Left lobe of liver (tissue), 2 donors: Measurements from ENCODE around the gene MLC1. TPM values are rescaled to one million over a fixed set of nuclear protein-coding genes. Genes with fewer than 3 reads are reported as not detected.
A peak's percentile ranks its signal among the peaks of the same experiment; 100 is the strongest.

ENCODE experiments used
- ATAC-seq: fragments of 200-7000 bp; cut with Tn5 transposase; one replicate; pipeline ENCODE4 v1.9.1; 2020; ENCODE audit warnings: mild to moderate bottlenecking, moderate library complexity
- DNase-seq: peaks from one replicate; pipeline ENCODE4 v3.0.0-alpha.2; 2020; ENCODE audit warnings: low spot score
- total RNA-seq: library from RNA; stranded (reverse); gene quantifications from one replicate; pipeline ENCODE4 v1.2.1, GENCODE V29; 2021
- donor health status: DM: no; HTN: no; CAD: no; lungs with moderate emphysema.
- donor health status: DM: no; HTN: yes; CAD: no.

The MLC1 gene
- total RNA-seq, 1 donor from 2014 or later: not detected

- ATAC-seq: no peak
- no peak for DNase-seq
Observed at GRCh38 chr22:50016988-50017700, 68.1 kb downstream of the MLC1 start.

GRCh38 chr22:50016308-50016987, 68.8 kb downstream of the MLC1 start:
- no peak for DNase-seq
- no peak for ATAC-seq

DNA sequence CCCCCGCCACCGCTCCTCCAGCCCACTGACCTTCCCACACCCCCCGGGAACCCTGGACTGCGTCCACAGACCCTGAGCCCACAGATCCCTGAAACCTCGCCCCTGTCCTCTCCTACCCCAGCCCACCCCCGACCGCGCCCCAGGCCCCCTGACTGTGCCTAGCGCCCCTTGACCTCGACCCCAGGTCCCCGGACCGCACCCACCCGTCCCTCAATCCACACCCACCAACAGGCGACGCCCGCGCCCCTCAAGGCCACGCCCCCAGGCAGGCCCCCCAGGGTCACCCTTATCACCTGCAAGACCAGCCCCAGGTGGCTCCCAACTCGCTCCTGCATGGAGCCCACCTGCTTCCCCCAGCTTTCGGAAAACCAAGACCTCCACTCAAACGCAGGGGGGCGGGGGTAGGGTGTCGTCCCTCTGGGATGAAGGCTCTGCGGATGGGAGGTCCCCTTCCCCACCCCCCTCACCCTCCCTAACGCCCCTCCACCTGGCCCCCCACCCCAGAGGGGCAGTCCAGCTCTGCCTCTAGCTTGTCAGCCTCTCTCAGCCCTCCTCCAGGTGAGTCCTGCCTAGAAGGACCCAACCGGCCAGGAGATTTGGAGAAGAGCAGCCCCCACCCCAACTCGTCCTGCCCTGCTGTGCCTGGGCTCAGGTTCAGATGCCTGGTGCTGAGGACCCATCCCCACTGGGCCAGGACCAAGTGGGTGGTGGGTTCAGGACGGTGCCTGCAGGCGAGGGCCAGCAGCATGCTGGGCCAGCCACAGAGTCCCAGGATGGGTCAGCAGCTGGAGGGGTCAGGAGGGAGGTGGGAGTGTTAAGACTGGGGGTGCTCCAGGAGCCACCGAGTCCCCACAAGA, 69.5 kb downstream of the MLC1 start:
- no peak for DNase-seq
- no peak for ATAC-seq

- DNase-seq (no peak), ATAC-seq (no peak)
Observed at GRCh38 chr22:50014655-50015401, 70.4 kb downstream of the MLC1 start.

DNA sequence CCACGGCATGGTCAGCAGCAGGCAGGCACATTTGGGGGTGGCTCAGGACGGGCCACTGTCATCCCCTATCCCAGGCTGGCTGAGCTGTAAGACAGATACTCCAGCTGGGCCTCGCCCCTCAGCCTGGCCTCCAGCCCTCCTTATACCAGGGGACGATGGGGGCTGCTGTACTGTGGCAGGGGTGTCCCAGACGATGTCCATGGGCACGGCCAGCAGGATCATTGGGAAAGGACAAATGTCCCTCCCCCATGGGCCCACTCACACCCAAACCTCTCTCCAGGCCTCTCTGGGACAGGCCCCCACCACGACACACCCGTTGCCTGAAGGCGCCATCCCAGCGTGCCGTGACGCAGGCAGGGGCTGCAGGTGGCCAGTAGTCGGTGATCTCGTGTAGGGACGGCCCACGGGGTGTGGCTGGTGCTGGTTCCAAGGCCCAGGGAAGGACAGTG, 71.1 kb downstream of the MLC1 start:
- DNase-seq: no peak
- ATAC-seq: no peak

DNA sequence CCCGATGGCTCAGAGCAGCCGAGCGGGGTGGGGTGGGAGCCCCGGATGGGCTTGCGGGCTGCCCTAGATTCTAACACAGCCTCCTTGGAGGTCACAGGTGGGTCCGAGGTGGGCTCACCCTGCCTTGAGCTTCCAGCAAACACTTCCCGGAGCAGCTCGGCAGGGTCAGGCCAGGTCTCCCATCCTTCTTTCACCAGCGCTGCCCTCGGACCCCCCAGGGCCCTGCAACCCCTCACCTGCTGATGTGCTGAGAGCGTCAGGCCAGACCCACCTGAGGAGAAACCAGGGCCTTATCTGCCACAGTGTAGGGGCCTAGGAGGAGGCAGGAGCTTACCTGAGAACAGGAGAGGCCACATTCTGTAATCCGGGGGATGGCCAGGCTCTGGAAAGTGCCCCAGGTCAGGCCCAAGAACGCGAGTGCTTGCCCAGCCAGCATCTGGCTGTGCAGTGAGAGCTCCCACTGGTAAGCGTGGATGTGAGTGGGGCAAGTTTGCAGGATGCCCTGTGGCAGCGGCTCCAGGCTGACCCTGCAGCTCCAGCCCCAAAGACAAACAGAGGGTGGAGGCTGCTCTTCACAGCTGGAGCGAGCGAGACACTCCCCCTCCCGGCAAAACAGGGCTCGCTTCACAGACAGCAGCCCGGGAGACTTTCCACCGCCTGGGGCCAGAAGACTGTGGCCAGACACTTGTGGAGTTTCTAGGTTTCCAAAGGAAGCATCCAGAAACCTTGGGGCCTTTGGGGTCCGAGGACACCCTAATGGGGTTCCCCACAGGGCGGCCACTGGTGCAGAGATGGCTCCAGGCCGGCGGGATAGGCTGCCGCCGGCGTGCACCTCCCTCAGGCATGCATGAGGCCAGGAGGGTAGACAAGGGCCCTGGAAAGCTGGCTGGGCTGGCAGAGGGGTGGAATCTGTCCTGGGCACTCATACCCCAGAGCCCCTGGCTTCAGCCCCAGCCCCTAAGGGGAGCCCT, 72.7 kb downstream of the MLC1 start, which contains the start of gene IL17REL:
IL17REL (minus strand) TSS at position 555 of the 971 bp plus-strand sequence; CDS start at position 436, 119 bp downstream.
- DNase-seq (no peak), ATAC-seq (peak; percentile 54)

DNA sequence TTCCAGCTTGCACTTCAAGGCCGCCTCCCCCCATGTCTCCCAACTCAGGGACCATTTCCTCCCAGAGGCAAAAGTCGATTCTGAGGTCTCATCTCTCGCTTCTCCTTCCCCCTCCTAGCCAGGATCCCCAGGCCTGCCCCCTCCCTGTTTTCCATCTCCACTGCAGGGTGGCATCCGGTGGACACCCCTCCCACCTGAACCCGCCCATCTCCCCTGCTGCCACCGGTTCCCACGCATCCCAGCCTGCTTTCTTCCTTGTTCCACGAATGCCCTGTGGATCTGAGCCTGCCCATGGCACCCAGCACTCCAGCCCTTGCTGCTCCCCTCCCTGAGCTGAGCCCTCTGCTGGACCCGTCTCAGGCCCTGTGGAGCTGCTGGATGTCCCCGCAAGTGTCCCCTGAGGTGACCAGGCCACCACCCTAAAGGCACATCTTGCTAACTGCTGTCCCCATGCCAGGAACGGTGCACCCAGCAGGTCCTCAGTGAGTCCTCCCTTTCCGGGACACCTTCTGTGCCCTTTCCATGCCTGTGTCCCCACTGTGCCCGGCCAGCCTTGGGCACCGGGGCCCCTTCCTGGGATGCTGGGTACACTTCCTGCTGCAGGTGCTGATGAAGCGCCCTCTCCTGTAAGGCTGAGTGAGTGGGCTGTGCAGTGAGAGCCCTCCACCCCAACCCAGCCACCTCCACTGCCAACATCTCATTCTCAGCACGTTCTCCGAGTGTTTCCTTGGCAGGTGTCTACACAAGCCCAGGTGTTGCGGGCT, 73.6 kb downstream of the MLC1 start:
- DNase-seq (no peak), ATAC-seq (no peak)

DNA sequence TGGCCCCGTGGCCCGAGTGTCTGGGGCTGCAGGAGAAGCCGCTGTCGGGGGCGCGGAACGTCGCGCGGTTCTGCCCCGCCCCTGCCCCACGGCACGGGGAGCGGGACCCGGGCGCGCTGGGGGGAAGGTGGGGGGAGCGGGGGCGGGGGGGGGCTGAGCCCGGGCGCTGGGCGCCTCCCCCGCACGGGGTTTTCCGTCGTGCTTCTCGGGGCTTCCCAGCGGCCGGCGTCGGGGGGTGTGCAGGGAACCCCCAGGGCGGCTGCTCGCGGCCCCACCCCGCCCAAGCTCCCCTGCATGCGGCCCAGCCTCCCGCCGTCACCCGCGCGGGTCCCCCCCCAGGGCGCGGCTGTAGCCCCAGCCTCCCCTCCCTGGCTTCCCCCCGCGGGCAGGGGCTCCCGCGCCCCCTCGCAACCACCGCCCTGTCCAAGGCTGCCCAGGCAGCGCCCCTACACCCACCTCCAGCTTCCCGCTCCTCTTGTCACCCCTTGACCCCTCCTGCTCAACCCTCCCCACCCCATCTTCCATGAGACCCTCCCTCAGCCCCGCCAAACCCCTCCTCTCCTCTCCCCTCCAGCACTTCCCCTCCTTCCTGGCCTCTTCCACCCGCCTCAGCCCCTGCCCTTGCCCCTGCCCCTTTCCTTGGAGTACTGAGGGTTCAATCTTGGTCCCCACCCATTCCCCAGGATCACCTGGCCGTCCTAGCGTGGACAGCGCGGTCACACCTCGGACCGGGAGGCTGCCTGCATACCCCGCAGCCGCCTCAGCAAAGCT, 74.4 kb downstream of the MLC1 start:
- DNase-seq (no peak), ATAC-seq (no peak)

- ATAC-seq: no peak
- no peak for DNase-seq
Observed at GRCh38 chr22:50009765-50010675, 75.2 kb downstream of the MLC1 start.

Other genes with a start within 250 kb of the MLC1 start
- gene ZBED4, start 231.6 kb downstream of the MLC1 start, total RNA-seq: 4.7 TPM
- gene ALG12, start 167.0 kb downstream of the MLC1 start, total RNA-seq: 19.1 TPM
- gene CRELD2, start 166.8 kb downstream of the MLC1 start, total RNA-seq: 65.1 TPM
- 36.8 TPM for gene PIM3, start 124.7 kb downstream of the MLC1 start, total RNA-seq
- gene IL17REL, start 72.7 kb downstream of the MLC1 start, total RNA-seq: not detected
- not detected for gene TTLL8, start 27.1 kb downstream of the MLC1 start, total RNA-seq
- not detected for gene MOV10L1, start 4.6 kb upstream of the MLC1 start, total RNA-seq
- gene PANX2, start 85.3 kb upstream of the MLC1 start, total RNA-seq: 10.6 TPM
- 25.9 TPM for gene TRABD, start 100.5 kb upstream of the MLC1 start, total RNA-seq
- gene SELENOO, start 115.6 kb upstream of the MLC1 start, total RNA-seq: 85.2 TPM
- gene TUBGCP6, start 159.6 kb upstream of the MLC1 start, total RNA-seq: 21.3 TPM
- gene HDAC10, start 165.8 kb upstream of the MLC1 start, total RNA-seq: 33.3 TPM
- gene MAPK12, start 176.3 kb upstream of the MLC1 start, total RNA-seq: 5.0 TPM
- gene MAPK11, start 185.0 kb upstream of the MLC1 start, total RNA-seq: 8.2 TPM
- gene PLXNB2, start 222.2 kb upstream of the MLC1 start, total RNA-seq: 187 TPM
- 1.8 TPM for gene DENND6B, start 241.6 kb upstream of the MLC1 start, total RNA-seq